PC-9 (cell line): ENCODE results near the gene MED16. TPM values are rescaled to one million over a fixed set of nuclear protein-coding genes. Genes with fewer than 3 reads are reported as not detected.

Experiments used
- BruUV-seq: library from RNA; stranded (reverse); fragments of 400-500 nt; replicated peaks from 2 replicates; lab custom pipeline; 2021; lab: Mats Ljungman, UMichigan
- CTCF ChIA-PET: fragments of 300-600 bp; sonication (Branson Sonifier 250); formaldehyde crosslinking; loops from one replicate; lab custom pipeline; 2022; ENCODE audit warnings: antibody characterized with exemption; lab: Charles Lee
- POLR2A ChIA-PET: fragments of 300-600 bp; sonication (Branson Sonifier 250); formaldehyde crosslinking; loops from one replicate; lab custom pipeline; 2022; ENCODE audit warnings: antibody characterized with exemption; ENCODE audit not compliant: unreplicated experiment; lab: Charles Lee
- DNase-seq, 2 experiments: peaks; one replicate each; pipeline versions ENCODE4 v3.0.0 to v3.0.0-alpha.2; 2015 to 2022; ENCODE audit warnings: mixed read lengths in 1 of 2
- H2AFZ ChIP-seq: fragments of 200-600 bp; sonication (generic); 2 replicates; pipeline ENCODE4 v1.8.1; 2017; ENCODE audit warnings: antibody characterized with exemption
- H3F3A ChIP-seq: fragments of 200-600 bp; sonication (generic); 2 replicates; pipeline ENCODE4 v1.8.1; 2017; ENCODE audit warnings: antibody characterized with exemption, mild to moderate bottlenecking, low read depth; ENCODE audit not compliant: insufficient read depth
- H3K27ac ChIP-seq: fragments of 200-600 bp; sonication (generic); 2 replicates; pipeline ENCODE4 v1.6.1; 2016; ENCODE audit warnings: mixed run types
- H3K27me3 ChIP-seq: fragments of 200-600 bp; sonication (generic); 2 replicates; pipeline ENCODE4 v1.6.1; 2016; ENCODE audit warnings: low read depth, mixed run types; ENCODE audit not compliant: insufficient read depth
- H3K36me3 ChIP-seq: fragments of 200-600 bp; sonication (generic); 2 replicates; pipeline ENCODE4 v1.6.1; 2016; ENCODE audit warnings: low read depth, mixed run types
- H3K4me1 ChIP-seq: fragments of 200-600 bp; sonication (generic); replicated peaks from 2 replicates; pipeline ENCODE4 v1.6.1; 2016; ENCODE audit warnings: mixed run types; ENCODE audit not compliant: insufficient read depth
- H3K4me2 ChIP-seq: fragments of 200-600 bp; sonication (generic); 2 replicates; pipeline ENCODE4 v1.6.1; 2017; ENCODE audit warnings: mixed run types
- H3K4me3 ChIP-seq: fragments of 200-600 bp; sonication (generic); 2 replicates; pipeline ENCODE4 v1.6.1; 2016; ENCODE audit warnings: mixed run types
- H3K79me2 ChIP-seq: fragments of 200-600 bp; sonication (generic); 2 replicates; pipeline ENCODE4 v1.6.1; 2017; ENCODE audit warnings: low read depth, mixed run types
- H3K9me2 ChIP-seq: fragments of 200-600 bp; sonication (generic); 2 replicates; pipeline ENCODE4 v1.8.1; 2017; ENCODE audit warnings: mild to moderate bottlenecking; ENCODE audit not compliant: insufficient read depth
- H3K9me3 ChIP-seq: fragments of 200-600 bp; sonication (generic); 2 replicates; pipeline ENCODE4 v1.8.1; 2016; ENCODE audit warnings: low read depth; ENCODE audit not compliant: insufficient read depth
- H4K20me1 ChIP-seq: fragments of 200-600 bp; sonication (generic); 2 replicates; pipeline ENCODE4 v1.8.1; 2017; ENCODE audit not compliant: insufficient read depth
- EZH2 ChIP-seq: fragments of 200-600 bp; sonication (generic); IDR thresholded peaks from 2 replicates; pipeline ENCODE4 v1.8.0; 2017; ENCODE audit warnings: antibody characterized with exemption, low read depth
- intact Hi-C: fragments of 100-400 bp; cut with micrococcal nuclease; formaldehyde crosslinking; loops from one replicate; pipeline ENCODE4 v1.10.0; 2022; ENCODE audit not compliant: unreplicated experiment
- total RNA-seq: library from RNA; stranded (reverse); gene quantifications from 2 replicates; pipeline ENCODE4 v1.2.3, GENCODE V29; 2021
- TF ChIP-seq, protein P1 (sequence below): fragments of 200-600 bp; sonication (generic); conservative IDR thresholded peaks from 2 replicates; pipeline ENCODE4 v1.6.1; 2017; ENCODE audit warnings: mixed run types, antibody characterized with exemption, mild to moderate bottlenecking, moderate library complexity

The MED16 gene
- total RNA-seq, 1 experiment from 2014 or later = 54.7 TPM

- Histone ChIP-seq H3K4me2 (no peak overlapping the region), H3K4me1 (0 out of 2 replicates have a peak, but pooled peaks cover 3% of the 10 kb centered on the region), H3K79me2 (0 out of 2 replicates have a peak, but pooled peaks cover 1% of the 10 kb centered on the region), H3F3A (peaks cover 24% of the 10 kb centered on the region; the same call in 1 of the 2 replicates), H3K36me3 (no peaks in the 10 kb centered on the region), H3K9me2 (no peaks in the 10 kb centered on the region), H3K4me3 (no peak overlapping the region), H3K9me3 (no peaks in the 10 kb centered on the region), H2AFZ (no peak overlapping the region), H3K27ac (no peak overlapping the region), H4K20me1 (no peaks in the 10 kb centered on the region), H3K27me3 (peaks cover 21% of the 10 kb centered on the region)
- no peak for TF ChIP-seq EZH2
- TF ChIP-seq, protein P1, sequence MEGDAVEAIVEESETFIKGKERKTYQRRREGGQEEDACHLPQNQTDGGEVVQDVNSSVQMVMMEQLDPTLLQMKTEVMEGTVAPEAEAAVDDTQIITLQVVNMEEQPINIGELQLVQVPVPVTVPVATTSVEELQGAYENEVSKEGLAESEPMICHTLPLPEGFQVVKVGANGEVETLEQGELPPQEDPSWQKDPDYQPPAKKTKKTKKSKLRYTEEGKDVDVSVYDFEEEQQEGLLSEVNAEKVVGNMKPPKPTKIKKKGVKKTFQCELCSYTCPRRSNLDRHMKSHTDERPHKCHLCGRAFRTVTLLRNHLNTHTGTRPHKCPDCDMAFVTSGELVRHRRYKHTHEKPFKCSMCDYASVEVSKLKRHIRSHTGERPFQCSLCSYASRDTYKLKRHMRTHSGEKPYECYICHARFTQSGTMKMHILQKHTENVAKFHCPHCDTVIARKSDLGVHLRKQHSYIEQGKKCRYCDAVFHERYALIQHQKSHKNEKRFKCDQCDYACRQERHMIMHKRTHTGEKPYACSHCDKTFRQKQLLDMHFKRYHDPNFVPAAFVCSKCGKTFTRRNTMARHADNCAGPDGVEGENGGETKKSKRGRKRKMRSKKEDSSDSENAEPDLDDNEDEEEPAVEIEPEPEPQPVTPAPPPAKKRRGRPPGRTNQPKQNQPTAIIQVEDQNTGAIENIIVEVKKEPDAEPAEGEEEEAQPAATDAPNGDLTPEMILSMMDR = no peak
- intact Hi-C loops = loop anchor here (1.0 kb wide), 1 partner anchor 35 kb away; no protein-coding TSS in a partner anchor
- ChIA-PET CTCF (no interaction called here), POLR2A (interaction anchor here (0.5 kb wide), 1 partner anchor 67 kb away, joined by 9 read pairs; the partner anchor contains the start of gene ELANE)
- BruUV-seq = no TSS peak
- no peak for DNase-seq
Observed at GRCh38 chr19:918481-919198, 25.7 kb upstream of the MED16 start.

DNA sequence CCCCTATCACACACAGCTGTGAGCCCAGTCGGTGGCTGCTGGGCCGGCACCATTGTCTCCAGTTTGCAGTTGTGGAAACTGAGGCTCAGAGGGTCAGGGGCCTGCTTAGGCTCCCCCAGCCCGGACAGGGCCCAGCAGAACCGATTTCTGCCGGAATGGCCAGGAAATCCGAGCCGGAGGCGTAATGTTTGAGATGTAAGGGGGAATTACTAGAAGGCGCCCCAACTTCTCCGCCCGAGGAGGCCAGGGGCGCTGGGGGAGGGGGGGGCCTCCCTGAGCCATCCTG is 25.1 kb upstream of the MED16 start:
- peak overlapping the region; percentile 44 for H3K4me2 ChIP-seq
- H3K79me2 ChIP-seq = 0 out of 2 replicates have a peak, but pooled peaks cover 6% of the 10 kb centered on the region
- POLR2A ChIA-PET = no interaction called here
- no peaks in the 10 kb centered on the region for H4K20me1 ChIP-seq
- CTCF ChIA-PET = no interaction called here
- H3K9me3 ChIP-seq = no peaks in the 10 kb centered on the region
- intact Hi-C loops = no loop called here
- H3K27ac ChIP-seq = no peak overlapping the region
- no peak overlapping the region for H3K4me3 ChIP-seq
- DNase-seq = no peak
- H3F3A ChIP-seq = peaks cover 21% of the 10 kb centered on the region; the same call in 1 of the 2 replicates
- no peaks in the 10 kb centered on the region for H3K9me2 ChIP-seq
- 0 out of 2 replicates have a peak, but pooled peaks cover 4% of the 10 kb centered on the region for H3K4me1 ChIP-seq
- no peak overlapping the region for H2AFZ ChIP-seq
- peak; percentile 94; the same call in 1 of the 2 replicates for TF ChIP-seq EZH2
- TF ChIP-seq, protein P1 = no peak
- no TSS peak for BruUV-seq
- H3K36me3 ChIP-seq = no peaks in the 10 kb centered on the region
- H3K27me3 ChIP-seq = peaks cover 21% of the 10 kb centered on the region

DNA sequence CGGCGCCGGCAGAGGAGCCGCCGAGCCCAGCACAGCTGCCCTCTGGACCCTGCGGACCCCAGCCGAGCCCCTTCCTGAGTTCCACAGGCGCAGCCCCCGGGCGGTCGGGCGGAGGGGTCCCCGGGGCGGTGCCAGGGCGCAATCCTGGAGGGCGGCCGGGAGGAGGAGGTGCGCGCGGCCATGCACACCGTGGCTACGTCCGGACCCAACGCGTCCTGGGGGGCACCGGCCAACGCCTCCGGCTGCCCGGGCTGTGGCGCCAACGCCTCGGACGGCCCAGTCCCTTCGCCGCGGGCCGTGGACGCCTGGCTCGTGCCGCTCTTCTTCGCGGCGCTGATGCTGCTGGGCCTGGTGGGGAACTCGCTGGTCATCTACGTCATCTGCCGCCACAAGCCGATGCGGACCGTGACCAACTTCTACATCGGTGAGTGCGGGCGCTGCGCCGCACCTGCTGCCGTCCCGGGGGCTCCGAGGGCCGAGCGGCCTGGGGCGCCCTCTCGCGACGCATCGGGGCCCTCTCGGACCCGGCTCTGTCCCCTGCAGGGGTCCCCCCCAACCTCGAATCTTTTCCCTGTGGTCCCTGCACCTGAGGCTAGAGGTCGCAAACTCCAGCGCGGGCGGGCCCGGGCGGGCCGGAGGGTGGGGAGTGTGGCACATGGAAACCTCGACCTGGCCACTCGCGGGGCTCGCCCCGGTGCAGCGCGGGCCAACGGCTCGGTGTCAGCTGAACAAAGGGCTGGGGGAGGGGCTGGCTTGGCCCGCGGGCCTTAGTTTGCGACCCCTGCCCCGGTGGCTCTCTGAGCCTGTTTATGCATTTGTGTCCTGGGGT is 24.6 kb upstream of the MED16 start, which contains the start of gene KISS1R:
KISS1R (plus strand) TSS at position 11 of the 829 bp plus-strand sequence; CDS start at position 181, 170 bp downstream.
- no peaks in the 10 kb centered on the region for H3K9me3 ChIP-seq
- peaks cover 21% of the 10 kb centered on the region for H3K27me3 ChIP-seq
- H3K36me3 ChIP-seq = no peaks in the 10 kb centered on the region
- 0 out of 2 replicates have a peak, but pooled peaks cover 4% of the 10 kb centered on the region for H3K4me1 ChIP-seq
- no peaks in the 10 kb centered on the region for H3K9me2 ChIP-seq
- intact Hi-C loops = loop anchor here (2.0 kb wide), 1 partner anchor 61 kb away; no protein-coding TSS in a partner anchor
- no TSS peak for BruUV-seq
- peak in 1 of 2 experiments; percentile 38 for DNase-seq
- no peak within 1 kb of the TSS for H3K27ac ChIP-seq
- TF ChIP-seq EZH2 = no peak
- TF ChIP-seq, protein P1 = peak; percentile 50
- H3K4me2 ChIP-seq = peak within 1 kb of the TSS; percentile 44
- ChIA-PET CTCF (no interaction called here), POLR2A (no interaction called here)
- H3K79me2 ChIP-seq = peaks cover 6% of the 10 kb centered on the region; the same call in 1 of the 2 replicates
- H3K4me3 ChIP-seq = no peak within 1 kb of the TSS
- H4K20me1 ChIP-seq = no peaks in the 10 kb centered on the region
- peaks cover 21% of the 10 kb centered on the region; the same call in 1 of the 2 replicates for H3F3A ChIP-seq
- no peak within 1 kb of the TSS for H2AFZ ChIP-seq
